Measurements from ENCODE around the gene ACADSB. TPM values are rescaled to one million over a fixed set of nuclear protein-coding genes. Genes with fewer than 3 reads are reported as not detected.

The ACADSB gene
- total and polyA plus RNA-seq, 12 donors = 6.8 to 114 (median 94.3) TPM

DNA sequence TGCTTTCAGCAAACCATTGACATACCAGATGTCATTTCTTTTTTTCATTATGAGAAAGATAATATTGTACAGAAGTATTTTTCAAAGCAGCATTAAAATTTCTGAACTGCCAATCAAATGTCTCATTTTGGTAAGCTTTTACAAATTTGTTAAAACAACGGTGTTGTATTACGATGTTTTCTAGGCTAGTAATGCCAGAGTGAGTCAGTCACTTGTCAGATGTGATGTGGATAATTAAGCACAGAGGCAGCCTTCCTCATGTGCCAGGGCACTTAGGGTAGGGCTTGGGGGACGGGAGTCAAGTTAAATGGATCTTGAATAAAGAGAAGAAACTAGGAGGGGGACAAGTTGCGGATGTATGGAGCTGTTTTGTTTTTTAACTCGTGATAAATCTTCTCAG lies 18.5 kb upstream of the ACADSB start:
- WGBS, 2 donors = 65 to 70% methylated on average over 5 of the region's 5 CpGs
- no peak for ATAC-seq
- Histone ChIP-seq H3K27me3 (no peaks in the 10 kb centered on the region), H3K27ac (no peak overlapping the region), H3K4me1 (no peaks in the 10 kb centered on the region), H3K36me3 (peaks cover 0 to 68% (median 14%) of the 10 kb centered on the region in 9 donors), H3K9me3 (no peaks in the 10 kb centered on the region), H3K4me3 (no peak overlapping the region)
- intact Hi-C loops (cut with DNase I) = no loop called here
- TF ChIP-seq, protein P1, sequence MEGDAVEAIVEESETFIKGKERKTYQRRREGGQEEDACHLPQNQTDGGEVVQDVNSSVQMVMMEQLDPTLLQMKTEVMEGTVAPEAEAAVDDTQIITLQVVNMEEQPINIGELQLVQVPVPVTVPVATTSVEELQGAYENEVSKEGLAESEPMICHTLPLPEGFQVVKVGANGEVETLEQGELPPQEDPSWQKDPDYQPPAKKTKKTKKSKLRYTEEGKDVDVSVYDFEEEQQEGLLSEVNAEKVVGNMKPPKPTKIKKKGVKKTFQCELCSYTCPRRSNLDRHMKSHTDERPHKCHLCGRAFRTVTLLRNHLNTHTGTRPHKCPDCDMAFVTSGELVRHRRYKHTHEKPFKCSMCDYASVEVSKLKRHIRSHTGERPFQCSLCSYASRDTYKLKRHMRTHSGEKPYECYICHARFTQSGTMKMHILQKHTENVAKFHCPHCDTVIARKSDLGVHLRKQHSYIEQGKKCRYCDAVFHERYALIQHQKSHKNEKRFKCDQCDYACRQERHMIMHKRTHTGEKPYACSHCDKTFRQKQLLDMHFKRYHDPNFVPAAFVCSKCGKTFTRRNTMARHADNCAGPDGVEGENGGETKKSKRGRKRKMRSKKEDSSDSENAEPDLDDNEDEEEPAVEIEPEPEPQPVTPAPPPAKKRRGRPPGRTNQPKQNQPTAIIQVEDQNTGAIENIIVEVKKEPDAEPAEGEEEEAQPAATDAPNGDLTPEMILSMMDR (IDR thresholded peaks at IDR 0.05) = no peak
- DNase-seq = no peak

DNA sequence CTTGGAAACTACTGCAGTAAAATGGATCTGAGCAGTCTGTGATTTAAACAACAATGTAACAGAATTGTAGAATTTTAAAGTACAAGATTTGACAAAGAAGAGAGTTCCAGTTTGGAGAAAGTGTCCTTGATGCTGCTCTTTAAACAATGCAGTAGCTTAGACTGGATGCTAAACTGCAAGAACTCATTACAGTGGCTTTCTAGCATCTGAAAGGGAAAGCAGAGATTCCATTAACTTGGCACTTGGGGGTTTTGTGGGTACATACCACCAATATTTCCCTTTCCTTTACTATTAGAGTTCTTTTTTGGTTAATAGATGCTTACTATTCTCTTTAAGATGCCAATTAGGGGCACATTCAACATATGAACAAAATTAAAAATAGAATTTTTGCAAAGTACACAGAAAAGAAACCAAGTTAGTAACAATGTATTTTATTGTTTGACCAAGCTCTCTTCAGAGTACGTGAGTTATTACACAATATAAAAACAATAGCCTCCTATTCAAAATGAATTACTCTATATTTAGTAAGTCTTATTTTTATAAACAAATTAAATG lies 16.7 kb upstream of the ACADSB start:
- Histone ChIP-seq H3K4me3 (no peak overlapping the region), H3K4me1 (no peaks in the 10 kb centered on the region), H3K27me3 (no peaks in the 10 kb centered on the region), H3K9me3 (no peaks in the 10 kb centered on the region), H3K27ac (no peak overlapping the region), H3K36me3 (peaks cover 0 to 85% (median 14%) of the 10 kb centered on the region in 9 donors)
- intact Hi-C loops (cut with DNase I) = no loop called here
- ATAC-seq (no peak), DNase-seq (no peak)
- TF ChIP-seq, protein P1 (IDR thresholded peaks at IDR 0.05) = no peak
- 80 to 91% methylated on average over 1 of the region's 1 CpG for WGBS, 2 donors

DNA sequence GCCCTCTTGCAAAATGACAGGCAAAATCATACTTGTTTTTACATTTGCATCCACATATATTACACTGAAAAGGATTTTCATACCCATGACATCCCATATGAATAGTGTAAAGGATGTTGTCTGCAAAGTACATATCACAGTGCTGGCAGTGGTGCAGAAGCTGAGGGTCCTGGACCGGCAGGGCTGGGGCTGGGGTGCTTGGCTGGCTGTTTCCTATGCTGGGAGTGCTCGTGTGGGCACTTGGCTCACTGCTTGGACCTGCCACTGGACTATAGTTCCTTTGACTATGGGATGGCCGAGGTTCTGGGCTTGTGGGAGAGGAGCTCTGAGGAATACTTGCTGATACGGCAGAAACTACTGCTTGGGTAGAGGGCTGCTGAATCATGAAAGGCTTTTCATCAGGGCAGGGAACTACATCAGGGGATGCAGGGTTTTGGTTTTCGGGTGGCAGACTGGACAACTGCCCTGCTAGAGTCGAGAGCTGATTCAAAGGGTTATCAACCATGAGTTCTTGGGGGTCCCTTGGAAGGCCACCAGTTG lies 14.9 kb upstream of the ACADSB start:
- TF ChIP-seq, protein P1 (IDR thresholded peaks at IDR 0.05) = no peak
- Histone ChIP-seq H3K4me1 (peaks cover 0 to 5% (median under 1%) of the 10 kb centered on the region in 9 donors), H3K36me3 (peaks cover 0 to 91% (median 24%) of the 10 kb centered on the region in 9 donors), H3K4me3 (no peak overlapping the region), H3K27ac (no peak overlapping the region), H3K27me3 (no peaks in the 10 kb centered on the region), H3K9me3 (no peaks in the 10 kb centered on the region)
- DNase-seq = no peak
- intact Hi-C loops (cut with DNase I) = no loop called here
- no peak for ATAC-seq
- 92 to 96% methylated on average over 6 of the region's 6 CpGs for WGBS, 2 donors

DNA sequence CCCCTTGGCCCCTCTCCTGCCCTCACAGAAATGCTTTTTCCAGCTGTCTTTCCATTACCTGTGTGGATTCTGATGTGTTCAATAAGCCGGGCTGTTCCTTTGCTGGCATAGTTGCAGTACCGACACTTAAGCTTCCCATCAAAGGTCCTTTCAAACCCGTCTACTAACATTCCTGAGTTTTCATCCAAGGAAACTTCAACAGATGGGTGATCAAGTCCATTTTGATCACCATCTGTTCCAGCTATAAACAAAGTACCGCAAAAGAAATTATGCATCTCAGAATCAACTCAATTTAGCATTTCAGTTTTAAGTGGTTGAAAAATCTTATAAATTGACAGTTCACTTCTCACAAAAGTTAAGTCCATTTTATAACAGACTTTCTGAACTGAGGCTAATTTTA lies 12.9 kb upstream of the ACADSB start:
- Histone ChIP-seq H3K27ac (no peak overlapping the region), H3K27me3 (no peaks in the 10 kb centered on the region), H3K4me3 (no peak overlapping the region), H3K36me3 (peaks cover 0 to 75% (median 24%) of the 10 kb centered on the region in 9 donors), H3K4me1 (peaks cover 0 to 23% (median 11%) of the 10 kb centered on the region in 9 donors), H3K9me3 (no peaks in the 10 kb centered on the region)
- no peak for DNase-seq
- TF ChIP-seq, protein P1 (IDR thresholded peaks at IDR 0.05) = no peak
- intact Hi-C loops (cut with DNase I) = no loop called here
- 90 to 92% methylated on average over 4 of the region's 4 CpGs for WGBS, 2 donors
- ATAC-seq = no peak

All from heart right ventricle (tissue), 16 donors.